VCaP (cell line): ENCODE results near the gene VIPR2.

Source experiments
- H3K27ac ChIP-seq: fragments of 450-650 bp; 2 replicates; pipeline ENCODE4 v1.5.1; 2017
- CTCF ChIP-seq: fragments of 450-650 bp; conservative IDR thresholded peaks from 2 replicates; pipeline ENCODE4 v1.5.1; 2017; ENCODE audit warnings: mild to moderate bottlenecking, moderate library complexity

Gene VIPR2

GRCh38 chr7:159013181-159013690 is 131.4 kb downstream of the VIPR2 start:
- H3K27ac ChIP-seq = peak overlapping the region; percentile 87
- no peak for TF ChIP-seq CTCF

- no peak for TF ChIP-seq CTCF
- peak overlapping the region; percentile 87 for H3K27ac ChIP-seq
Observed at GRCh38 chr7:159012353-159013069, 132.2 kb downstream of the VIPR2 start.

GRCh38 chr7:159011722-159012022 is 133.0 kb downstream of the VIPR2 start:
- H3K27ac ChIP-seq = peak overlapping the region; percentile 87
- TF ChIP-seq CTCF = no peak

GRCh38 chr7:159010937-159011721 is 133.5 kb downstream of the VIPR2 start:
- H3K27ac ChIP-seq = peak overlapping the region; percentile 87
- TF ChIP-seq CTCF = no peak

- peak overlapping the region; percentile 87; the same call in 1 of the 2 replicates for H3K27ac ChIP-seq
- no peak for TF ChIP-seq CTCF
Observed at GRCh38 chr7:159010411-159010810, 134.3 kb downstream of the VIPR2 start.

- no peak for TF ChIP-seq CTCF
- H3K27ac ChIP-seq = no peak overlapping the region; the same call in 1 of the 2 replicates
Observed at GRCh38 chr7:159009951-159010350, 134.7 kb downstream of the VIPR2 start.

- H3K27ac ChIP-seq = no peak overlapping the region
- no peak for TF ChIP-seq CTCF
Observed at GRCh38 chr7:159008417-159008816, 136.2 kb downstream of the VIPR2 start.
